H9 (cell line): ENCODE measurements around the gene ZNF527. TPM values are rescaled to one million over a fixed set of nuclear protein-coding genes. Genes with fewer than 3 reads are reported as not detected.

Experiments used
- DNase-seq: peaks from one replicate; pipeline ENCODE4 v3.0.0-alpha.2; 2017
- H2AFZ ChIP-seq: one replicate; pipeline ENCODE4 v1.6.1; 2013; ENCODE audit warnings: mild to moderate bottlenecking, low read length, control low read depth, moderate library complexity
- H2AK5ac ChIP-seq: 2 replicates; pipeline ENCODE4 v1.6.1; 2013; ENCODE audit warnings: low read length, control low read depth, mixed read lengths; ENCODE audit not compliant: insufficient read length
- H2BK120ac ChIP-seq: one replicate; pipeline ENCODE4 v1.6.1; 2013; ENCODE audit warnings: low read depth, mild to moderate bottlenecking, low read length, control low read depth, inconsistent platforms; ENCODE audit not compliant: poor library complexity, severe bottlenecking
- H2BK12ac ChIP-seq: 2 replicates; pipeline ENCODE4 v1.6.1; 2013; ENCODE audit warnings: low read length, control low read depth, mixed read lengths, low read depth; ENCODE audit not compliant: insufficient read length
- H2BK15ac ChIP-seq: 2 replicates; pipeline ENCODE4 v1.6.1; 2013; ENCODE audit warnings: low read depth, low read length, control low read depth
- H2BK20ac ChIP-seq: one replicate; pipeline ENCODE4 v1.6.1; 2013; ENCODE audit warnings: low read depth, mild to moderate bottlenecking, low read length, control low read depth, inconsistent platforms; ENCODE audit not compliant: poor library complexity, severe bottlenecking
- H2BK5ac ChIP-seq: 2 replicates; pipeline ENCODE4 v1.6.1; 2013; ENCODE audit warnings: low read length, control low read depth, mixed read lengths; ENCODE audit not compliant: insufficient read length
- H3K14ac ChIP-seq: 2 replicates; pipeline ENCODE4 v1.6.1; 2013; ENCODE audit warnings: low read length, control low read depth; ENCODE audit not compliant: insufficient read depth
- H3K18ac ChIP-seq: 2 replicates; pipeline ENCODE4 v1.6.1; 2013; ENCODE audit warnings: low read depth, mild to moderate bottlenecking, mixed read lengths, low read length, control low read depth; ENCODE audit not compliant: insufficient read length
- H3K23ac ChIP-seq: 2 replicates; pipeline ENCODE4 v1.6.1; 2013; ENCODE audit warnings: low read length, control low read depth, mixed read lengths, low read depth; ENCODE audit not compliant: insufficient read length
- H3K23me2 ChIP-seq: 2 replicates; pipeline ENCODE4 v1.6.1; 2013; ENCODE audit warnings: low read depth, mild to moderate bottlenecking, mixed read lengths, low read length, control low read depth; ENCODE audit not compliant: insufficient read length, poor library complexity, severe bottlenecking
- H3K27ac ChIP-seq: 2 replicates; pipeline ENCODE4 v1.5.1; 2013; ENCODE audit warnings: low read length, control low read depth, mixed read lengths, low read depth; ENCODE audit not compliant: insufficient read length
- H3K27me3 ChIP-seq: 2 replicates; pipeline ENCODE4 v1.6.1; 2013; ENCODE audit warnings: low read length, control low read depth, inconsistent platforms; ENCODE audit not compliant: insufficient read depth
- H3K4ac ChIP-seq: 2 replicates; pipeline ENCODE4 v1.6.1; 2013; ENCODE audit warnings: low read depth, mild to moderate bottlenecking, control low read depth, inconsistent platforms, low read length, moderate library complexity
- H3K4me1 ChIP-seq: 2 replicates; pipeline ENCODE4 v1.6.1; 2013; ENCODE audit warnings: low read length, control low read depth, inconsistent platforms; ENCODE audit not compliant: insufficient read depth
- H3K4me2 ChIP-seq: 2 replicates; pipeline ENCODE4 v1.6.1; 2013; ENCODE audit warnings: low read length, control low read depth, mixed read lengths; ENCODE audit not compliant: insufficient read length, insufficient read depth
- H3K56ac ChIP-seq: 2 replicates; pipeline ENCODE4 v1.6.1; 2013; ENCODE audit warnings: low read depth, mild to moderate bottlenecking, mixed read lengths, low read length, control low read depth; ENCODE audit not compliant: insufficient read length
- H3K79me1 ChIP-seq: 2 replicates; pipeline ENCODE4 v1.6.1; 2013; ENCODE audit warnings: low read depth, mild to moderate bottlenecking, moderate library complexity, low read length, control low read depth, inconsistent platforms; ENCODE audit not compliant: insufficient read depth, poor library complexity, severe bottlenecking
- H3K79me2 ChIP-seq: 2 replicates; pipeline ENCODE4 v1.6.1; 2013; ENCODE audit warnings: low read length, control low read depth, inconsistent platforms; ENCODE audit not compliant: insufficient read depth
- H3K9ac ChIP-seq: 2 replicates; pipeline ENCODE4 v1.6.1; 2013; ENCODE audit warnings: low read length, control low read depth, mixed read lengths; ENCODE audit not compliant: insufficient read length; ENCODE audit errors: extremely low read depth
- H3K9me3 ChIP-seq: one replicate; pipeline ENCODE4 v1.6.1; 2013; ENCODE audit warnings: low read depth, low read length, inconsistent platforms; ENCODE audit not compliant: control insufficient read depth
- H3T11ph ChIP-seq: one replicate; pipeline ENCODE4 v1.6.1; 2013; ENCODE audit warnings: mild to moderate bottlenecking, low read length, control low read depth, inconsistent platforms
- H4K20me1 ChIP-seq: one replicate; pipeline ENCODE4 v1.6.1; 2013; ENCODE audit not compliant: control insufficient read depth, insufficient read length, insufficient read depth
- H4K5ac ChIP-seq: 2 replicates; pipeline ENCODE4 v1.6.1; 2013; ENCODE audit warnings: low read depth, mild to moderate bottlenecking, mixed read lengths, low read length, control low read depth; ENCODE audit not compliant: insufficient read length
- H4K8ac ChIP-seq: replicated peaks from 2 replicates; pipeline ENCODE4 v1.6.1; 2013; ENCODE audit warnings: low read length, control low read depth, mixed read lengths, low read depth; ENCODE audit not compliant: insufficient read length
- H4K91ac ChIP-seq: 2 replicates; pipeline ENCODE4 v1.6.1; 2013; ENCODE audit warnings: low read depth, mild to moderate bottlenecking, moderate library complexity, mixed read lengths, low read length, control low read depth; ENCODE audit not compliant: insufficient read length
- H3K27ac Mint-ChIP-seq, 3 experiments: 2 replicates in 2 of 3; 3 replicates in 1 of 3; pipeline ENCODE4 v1.8.0; 2020 to 2021; ENCODE audit warnings: mixed read lengths in 3 of 3, mild to moderate bottlenecking in 1 of 3, moderate library complexity in 1 of 3
- H3K27me3 Mint-ChIP-seq: 2 replicates; pipeline ENCODE4 v1.8.0; 2021; ENCODE audit warnings: low read depth, mild to moderate bottlenecking, moderate library complexity, mixed read lengths
- H3K36me3 Mint-ChIP-seq, 3 experiments: 2 replicates in 2 of 3; 3 replicates in 1 of 3; pipeline ENCODE4 v1.8.0; 2020 to 2021; ENCODE audit warnings: low read depth in 3 of 3, mixed read lengths in 3 of 3; ENCODE audit not compliant: insufficient read depth in 1 of 3
- H3K4me1 Mint-ChIP-seq, 2 experiments: 2 replicates each; pipeline ENCODE4 v1.8.0; 2020; ENCODE audit warnings: mixed read lengths in 2 of 2
- H3K4me3 Mint-ChIP-seq, 2 experiments: 2 replicates in 1 of 2; 3 replicates in 1 of 2; pipeline ENCODE4 v1.8.0; 2020 to 2021; ENCODE audit warnings: mild to moderate bottlenecking in 2 of 2, mixed read lengths in 2 of 2, moderate library complexity in 1 of 2
- H3K9me3 Mint-ChIP-seq, 2 experiments: 2 replicates in 1 of 2; 3 replicates in 1 of 2; pipeline ENCODE4 v1.8.0; 2020; ENCODE audit warnings: mild to moderate bottlenecking in 2 of 2, mixed read lengths in 2 of 2, moderate library complexity in 1 of 2
- CTCF ChIP-seq: fragments of 200-600 bp; sonication (generic); conservative IDR thresholded peaks from 3 replicates; pipeline ENCODE4 v1.8.0; 2021; ENCODE audit warnings: antibody characterized with exemption, mild to moderate bottlenecking
- WGBS: extraction: QIAGEN DNeasy Blood & Tissue Kit; methylation state at CpG from one replicate; pipeline ENCODE4 v1.1.7; 2013; ENCODE audit warnings: missing lambda C conversion rate, low lambda C conversion rate, mixed read lengths; ENCODE audit not compliant: insufficient read length; ENCODE audit errors: extremely low coverage; 5-methylcytosine and 5-hydroxymethylcytosine counted together
- total RNA-seq: library from RNA; stranded (reverse); gene quantifications from 2 replicates; pipeline ENCODE4 v1.2.1, GENCODE V29; 2021

The ZNF527 gene
- total RNA-seq, 1 experiment from 2014 or later: 6.1 TPM

GRCh38 chr19:37342753-37343152 is 28.1 kb upstream of the ZNF527 start:
- Histone ChIP-seq H3K23me2 (no peaks in the 10 kb centered on the region), H3K79me2 (no peaks in the 10 kb centered on the region), H3K27me3 (no peaks in the 10 kb centered on the region), H2BK12ac (no peak overlapping the region), H3K18ac (no peak overlapping the region), H2BK20ac (no peak overlapping the region), H2BK15ac (no peak overlapping the region), H3K14ac (no peak overlapping the region), H3K4me1 (no peaks in the 10 kb centered on the region), H3K56ac (no peak overlapping the region), H2BK120ac (no peak overlapping the region), H3K23ac (no peak overlapping the region), H3T11ph (no peak overlapping the region), H3K79me1 (no peaks in the 10 kb centered on the region), H4K8ac (no peak overlapping the region), H3K9ac (no peak overlapping the region), H3K4ac (no peak overlapping the region), H2AK5ac (no peak overlapping the region), H2AFZ (no peak overlapping the region), H4K5ac (no peak overlapping the region), H2BK5ac (no peak overlapping the region), H4K20me1 (no peaks in the 10 kb centered on the region), H3K27ac (no peak overlapping the region), H4K91ac (no peak overlapping the region), H3K4me2 (no peak overlapping the region), H3K9me3 (no peaks in the 10 kb centered on the region)
- Mint-ChIP-seq H3K9me3 (peaks cover 0 to 11% of the 10 kb centered on the region in 2 experiments; a peak in 3 of 5 replicates), H3K27ac (no peak overlapping the region), H3K4me1 (no peaks in the 10 kb centered on the region), H3K27me3 (no peaks in the 10 kb centered on the region), H3K4me3 (no peak overlapping the region), H3K36me3 (peaks cover 41 to 53% (median 46%) of the 10 kb centered on the region in 3 experiments)
- WGBS: no CpG with 5 or more reads among the region's 5 CpGs
- DNase-seq: no peak
- TF ChIP-seq CTCF: no peak
